ENCODE results near the gene PDLIM4.

- TF ChIP-seq CTCF (IDR thresholded peaks at IDR 0.05) (no peak), POLR2A (IDR thresholded peaks at IDR 0.05) (no peak)
Observed at GRCh38 chr5:132219289-132219970, 38.1 kb upstream of the PDLIM4 start.

Data from ovary (tissue), 3 donors.